K562 (cell line): ENCODE measurements around the gene CFAP141. TPM values are rescaled to one million over a fixed set of nuclear protein-coding genes. Genes with fewer than 3 reads are reported as not detected.

Experiments used
- ATAC-seq: fragments of 200-7000 bp; cut with Tn5 transposase; 3 replicates; pipeline ENCODE4 v1.9.1; 2020; ENCODE audit warnings: moderate library complexity
- BruUV-seq: library from RNA; stranded (reverse); fragments of 400-500 nt; replicated peaks from 2 replicates; lab custom pipeline; 2021; lab: Mats Ljungman, UMichigan
- CTCF ChIA-PET: fragments of 300-600 bp; formaldehyde crosslinking; extraction: SDS; loops from one replicate; lab custom pipeline; 2021; ENCODE audit warnings: low intra/inter-chr PET ratio; lab: Yijun Ruan, JAX
- POLR2A ChIA-PET: fragments of 300-600, 350-650 bp; sonication (Branson Sonifier 250); formaldehyde crosslinking; extraction: SDS; loops from one replicate; lab custom pipeline; 2021; ENCODE audit warnings: antibody characterized with exemption, inconsistent platforms; lab: Yijun Ruan, JAX
- DNase-seq, 4 experiments: peaks; one replicate each; pipeline versions ENCODE4 v3.0.0 to v3.0.0-alpha.2; 2011 to 2018; ENCODE audit warnings: low spot score in 3 of 4, mixed read lengths in 3 of 4; ENCODE audit errors: extremely low read depth in 1 of 4
- FAIRE-seq: peaks from 2 replicates; lab custom pipeline; 2011; peaks lifted over from hg19 to GRCh38; lab: Jason Lieb, UNC
- H2AFZ ChIP-seq: 2 replicates; pipeline ENCODE4 v1.6.0; 2011; ENCODE audit warnings: low read depth, low read length, control low read depth, inconsistent platforms
- H3K27ac ChIP-seq: fragments of 200-600 bp; 3 replicates; pipeline ENCODE4 v1.8.0; 2011; ENCODE audit warnings: low read depth, mild to moderate bottlenecking, control low read depth, inconsistent platforms, low read length, moderate library complexity, mixed read lengths; ENCODE audit errors: extremely low read depth
- H3K27me3 ChIP-seq, 2 experiments: fragments of 300-600 bp in 1 of 2; 2 replicates in 1 of 2; 3 replicates in 1 of 2; pipeline versions ENCODE4 v1.6.0 to v1.8.0; 2011; ENCODE audit warnings: inconsistent platforms in 2 of 2, low read length in 2 of 2, mild to moderate bottlenecking in 1 of 2, mixed read lengths in 1 of 2, moderate library complexity in 1 of 2; ENCODE audit not compliant: control insufficient read depth in 2 of 2, insufficient read depth in 2 of 2
- H3K36me3 ChIP-seq: fragments of 300-600 bp; 3 replicates; pipeline ENCODE4 v1.8.0; 2011; ENCODE audit warnings: mild to moderate bottlenecking, low read length, inconsistent platforms; ENCODE audit not compliant: control insufficient read depth, insufficient read depth
- H3K4me1 ChIP-seq, 2 experiments: fragments of 200-600 bp in 1 of 2; replicated peaks in 1 of 2; 2 replicates in 1 of 2; 3 replicates in 1 of 2; pipeline versions ENCODE4 v1.5.1 to v1.8.0; 2011; ENCODE audit warnings: inconsistent platforms in 2 of 2, low read length in 2 of 2, mild to moderate bottlenecking in 1 of 2, mixed read lengths in 1 of 2, moderate library complexity in 1 of 2; ENCODE audit not compliant: control insufficient read depth in 2 of 2, insufficient read depth in 2 of 2
- H3K4me2 ChIP-seq: 2 replicates; pipeline ENCODE4 v1.6.1; 2011; ENCODE audit warnings: low read length, control low read depth, inconsistent platforms, mixed read lengths; ENCODE audit not compliant: insufficient read depth
- H3K4me3 ChIP-seq: fragments of 200-600 bp; sonication (generic), shearing (Covaris generic); 2 replicates; pipeline ENCODE4 v1.5.1; 2016; ENCODE audit warnings: control low read depth, inconsistent platforms
- H3K79me2 ChIP-seq: fragments of 200-600 bp; 3 replicates; pipeline ENCODE4 v1.8.0; 2011; ENCODE audit warnings: low read length, inconsistent platforms; ENCODE audit not compliant: control insufficient read depth, insufficient read depth
- H3K9ac ChIP-seq, 2 experiments: 2 replicates each; pipeline versions ENCODE4 v1.6.0 to v1.6.1; 2011; ENCODE audit warnings: low read depth in 2 of 2, low read length in 2 of 2, control low read depth in 1 of 2, inconsistent platforms in 1 of 2, mild to moderate bottlenecking in 1 of 2, mixed read lengths in 1 of 2; ENCODE audit not compliant: insufficient read depth in 1 of 2
- H3K9me1 ChIP-seq: one replicate; pipeline ENCODE4 v1.6.0; 2011; ENCODE audit warnings: inconsistent platforms, mild to moderate bottlenecking, low read length, moderate library complexity; ENCODE audit not compliant: control insufficient read depth, insufficient read depth
- H3K9me3 ChIP-seq: replicated peaks from 2 replicates; pipeline ENCODE4 v1.5.1; 2011; ENCODE audit warnings: low read depth, low read length, inconsistent platforms; ENCODE audit not compliant: control insufficient read depth, insufficient read depth
- H4K20me1 ChIP-seq: replicated peaks from 2 replicates; pipeline ENCODE4 v1.6.1; 2011; ENCODE audit warnings: low read length, inconsistent platforms, mixed read lengths; ENCODE audit not compliant: control insufficient read depth, insufficient read depth
- ARID2 ChIP-seq: fragments of 450-650 bp; IDR thresholded peaks from 2 replicates; pipeline ENCODE4 v1.6.1; 2017; ENCODE audit warnings: antibody characterized with exemption, mild to moderate bottlenecking
- BRCA1 ChIP-seq, 2 experiments: fragments of 450-650 bp in 1 of 2; sonication (generic) in 1 of 2; formaldehyde crosslinking in 1 of 2; IDR thresholded peaks; 2 replicates each; pipeline versions ENCODE4 v1.5.0 to v1.6.1; 2017 to 2020; ENCODE audit warnings: mild to moderate bottlenecking in 1 of 2, missing genetic modification reagents in 1 of 2
- C11orf30 ChIP-seq: fragments of 450-650 bp; IDR thresholded peaks from 2 replicates; pipeline ENCODE4 v1.6.1; 2016; ENCODE audit warnings: low read depth, mild to moderate bottlenecking
- E2F3 ChIP-seq: fragments of 250-450 bp; sonication (Bioruptor Pico); IDR thresholded peaks from 2 replicates; pipeline ENCODE4 v1.4.0; 2020; ENCODE audit warnings: mild to moderate bottlenecking
- E2F4 ChIP-seq: sonication (generic); formaldehyde crosslinking; IDR thresholded peaks from 2 replicates; pipeline ENCODE4 v1.8.0; 2022; ENCODE audit warnings: mild to moderate bottlenecking, low read depth, missing genetic modification reagents
- FOSL1 ChIP-seq: fragments of 200-800 bp; sonication (Bioruptor generic); conservative IDR thresholded peaks from 2 replicates; pipeline ENCODE4 v1.6.1; 2016; ENCODE audit warnings: missing genetic modification characterization, missing compliant biosample characterization
- HMG20A ChIP-seq: fragments of 450-650 bp; formaldehyde crosslinking; conservative IDR thresholded peaks from 2 replicates; pipeline ENCODE4 v1.4.0; 2020; ENCODE audit warnings: mild to moderate bottlenecking, mixed read lengths
- ID3 ChIP-seq, 2 experiments: fragments of 250-450 bp in 1 of 2; fragments of 450-650 bp in 1 of 2; sonication (Bioruptor Pico) in 1 of 2; IDR thresholded peaks; 2 replicates each; pipeline versions ENCODE4 v1.6.1 to v1.8.0; 2016 to 2021; ENCODE audit warnings: mild to moderate bottlenecking in 2 of 2, moderate library complexity in 2 of 2, missing compliant biosample characterization in 1 of 2, missing genetic modification characterization in 1 of 2
- ILF3 ChIP-seq: fragments of 450-650 bp; IDR thresholded peaks from 2 replicates; pipeline ENCODE4 v1.6.1; 2018; ENCODE audit warnings: antibody characterized with exemption, mild to moderate bottlenecking, moderate library complexity, borderline replicate concordance
- MAFF ChIP-seq: IDR thresholded peaks from 2 replicates; pipeline ENCODE4 v1.6.1; 2012; ENCODE audit warnings: low read length, improper control_type of control experiment
- MAFG ChIP-seq: fragments of 450-650 bp; conservative IDR thresholded peaks from 2 replicates; pipeline ENCODE4 v1.6.1; 2016; ENCODE audit warnings: missing genetic modification characterization, missing compliant biosample characterization
- MAFK ChIP-seq: IDR thresholded peaks from 2 replicates; pipeline ENCODE4 v1.6.1; 2011; ENCODE audit warnings: low read length, improper control_type of control experiment
- RAD21 ChIP-seq, 2 experiments: fragments of 250-450 bp in 1 of 2; fragments of 450-650 bp in 1 of 2; sonication (Bioruptor Pico) in 1 of 2; formaldehyde crosslinking in 1 of 2; IDR thresholded peaks in 1 of 2; conservative IDR thresholded peaks in 1 of 2; 2 replicates each; pipeline versions ENCODE4 v1.4.0 to v1.8.0; 2020 to 2022; ENCODE audit warnings: mild to moderate bottlenecking in 2 of 2, moderate library complexity in 1 of 2
- SP2 ChIP-seq: IDR thresholded peaks from 2 replicates; pipeline ENCODE4 v1.6.1; 2011; ENCODE audit warnings: mild to moderate bottlenecking, low read depth, low read length, moderate library complexity; ENCODE audit not compliant: poor library complexity, severe bottlenecking; ENCODE audit errors: extremely low read depth
- TAF7 ChIP-seq: fragments of 450-650 bp; IDR thresholded peaks from 2 replicates; pipeline ENCODE4 v1.6.1; 2016; ENCODE audit warnings: missing genetic modification characterization, missing compliant biosample characterization
- TBP ChIP-seq: optimal IDR thresholded peaks from 2 replicates; pipeline ENCODE3; 2011; ENCODE audit warnings: low read depth, low read length, improper control_type of control experiment
- ZC3H11A ChIP-seq: IDR thresholded peaks from 2 replicates; pipeline ENCODE4 v1.6.1; 2012; ENCODE audit warnings: low read depth, low read length, improper control_type of control experiment
- ZFP1 ChIP-seq: fragments of 450-650 bp; formaldehyde crosslinking; IDR thresholded peaks from 2 replicates; pipeline ENCODE4 v1.4.0; 2020; ENCODE audit warnings: mild to moderate bottlenecking, mixed read lengths
- ZNF316 ChIP-seq: fragments of 450-650 bp; IDR thresholded peaks from 2 replicates; pipeline ENCODE4 v1.6.1; 2016
- ZSCAN29 ChIP-seq: fragments of 450-650 bp; IDR thresholded peaks from 2 replicates; pipeline ENCODE4 v1.6.1; 2017
- WGBS: fragments of 100-300 bp; shearing (Covaris generic); methylation state at CpG from one replicate; pipeline ENCODE4 v1.1.6; 2016; ENCODE audit warnings: low coverage, mixed read lengths; ENCODE audit not compliant: insufficient coverage; ENCODE audit errors: missing lambda C conversion rate; 5-methylcytosine and 5-hydroxymethylcytosine counted together
- in situ Hi-C: fragments of 300-500 bp; cut with MboI; formaldehyde crosslinking; loops from 4 replicates; pipeline ENCODE4 v1.15.0; 2018; ENCODE audit warnings: inconsistent platforms, mixed read lengths
- intact Hi-C: fragments of 100-400 bp; cut with micrococcal nuclease; formaldehyde crosslinking; loops from 2 replicates; pipeline ENCODE4 v1.14.2; 2022
- polyA plus RNA-seq, 8 experiments: library from polyadenylated mRNA; depleted of rRNA in 4 of 8; stranded (reverse) in 5 of 8; unstranded in 3 of 8; fragments of >200 nt; fragmentation: Nextera tagmentation in 2 of 8; fragmentation: Illumina TruSeq in 1 of 8; extraction: Ambion mirVana in 2 of 8; extraction: Trizol in 1 of 8; gene quantifications; 2 replicates each; pipeline versions ENCODE4 v1.2.1 to v1.2.3, GENCODE V29; 2011 to 2014; ENCODE audit warnings: inconsistent platforms in 1 of 8, missing spikeins in 1 of 8
- total RNA-seq, 7 experiments: library from RNA; depleted of rRNA in 6 of 7; stranded (reverse); fragments of >200 nt in 6 of 7; fragmentation: Illumina TruSeq in 2 of 7; extraction: Trizol in 2 of 7; gene quantifications; 2 replicates each; pipeline versions ENCODE4 v1.2.1 to v1.2.3, GENCODE V29; 2011 to 2021; ENCODE audit warnings: low replicate concordance in 1 of 7

The CFAP141 gene
- total and polyA plus RNA-seq, 9 of the 15 experiments (the other 6 are each of a cell fraction or from before 2014, with no cell fraction given) = not detected

DNA sequence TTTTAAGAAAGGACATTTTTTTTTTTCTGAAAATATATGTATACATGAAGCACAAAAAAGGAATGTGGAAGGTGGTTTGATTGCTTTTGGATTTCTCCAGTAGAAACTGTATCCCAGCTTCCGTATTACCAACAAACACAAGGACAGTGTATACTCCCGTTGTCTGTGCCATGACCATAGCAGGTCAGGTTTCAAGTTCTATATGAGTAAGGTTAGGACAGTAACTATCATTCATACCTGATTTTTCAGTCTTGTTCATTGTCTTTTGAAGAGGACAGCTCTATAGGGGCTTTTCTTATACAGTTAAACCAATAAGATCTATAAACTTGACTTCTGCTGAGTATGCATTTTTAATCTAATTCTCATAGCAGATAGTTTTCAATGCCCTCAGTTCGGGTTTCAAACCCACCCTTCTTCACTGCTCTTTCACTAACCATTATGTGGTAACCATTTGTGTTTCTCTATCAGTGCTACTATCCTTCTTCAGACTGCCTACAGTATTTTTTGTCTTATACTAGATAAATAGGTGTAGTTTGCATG is 34.2 kb upstream of the CFAP141 start:
- FAIRE-seq (no peak), ATAC-seq (no peak), DNase-seq (no peak)
- Histone ChIP-seq H3K9me3 (no peaks in the 10 kb centered on the region), H3K9me1 (no peaks in the 10 kb centered on the region), H3K4me3 (no peak overlapping the region), H4K20me1 (peaks cover 6% of the 10 kb centered on the region; the same call in 1 of the 2 replicates), H3K27me3 (no peaks in the 10 kb centered on the region), H2AFZ (no peak overlapping the region), H3K36me3 (peaks cover 95% of the 10 kb centered on the region), H3K4me1 (no peaks in the 10 kb centered on the region), H3K4me2 (no peak overlapping the region), H3K27ac (no peak overlapping the region), H3K9ac (no peak overlapping the region), H3K79me2 (peaks cover 49% of the 10 kb centered on the region)
- ChIA-PET CTCF (no interaction called here), POLR2A (interaction anchor here (0.6 kb wide), 1 partner anchor 83 kb away, joined by 3 read pairs; no protein-coding TSS in a partner anchor)
- WGBS = 96% methylated on average over 3 of the region's 3 CpGs
- in situ Hi-C loops (no loop called here), intact Hi-C loops (no loop called here)
- BruUV-seq = no TSS peak
- no peak for TF ChIP-seq RAD21 (CRISPR knock-in tag; conservative IDR thresholded peaks at IDR 0.05 in 1 of 2, IDR thresholded peaks at IDR 0.05 in 1 of 2)
- TF ChIP-seq MAFK = peak; percentile 93
- no peak for TF ChIP-seq ILF3
- no peak for TF ChIP-seq ZC3H11A
- TF ChIP-seq E2F4 = no peak
- TF ChIP-seq E2F3 = no peak
- no peak for TF ChIP-seq ARID2
- TF ChIP-seq HMG20A (CRISPR knock-in tag) = no peak
- no peak for TF ChIP-seq FOSL1 (tag)
- TF ChIP-seq ZSCAN29 = no peak
- no peak for TF ChIP-seq ID3 (CRISPR knock-in tag; IDR thresholded peaks at IDR 0.05)
- no peak for TF ChIP-seq ID3 (tag; IDR thresholded peaks at IDR 0.05)
- TF ChIP-seq TBP = no peak
- TF ChIP-seq C11orf30 = peak; percentile 86
- no peak for TF ChIP-seq TAF7 (tag)
- peak; percentile 84 for TF ChIP-seq MAFG (tag)
- no peak for TF ChIP-seq SP2
- peak; percentile 94 for TF ChIP-seq ZNF316
- no peak for TF ChIP-seq ZFP1 (CRISPR knock-in tag)
- TF ChIP-seq BRCA1 (IDR thresholded peaks at IDR 0.05) = no peak
- TF ChIP-seq BRCA1 (CRISPR knock-in tag; IDR thresholded peaks at IDR 0.05) = no peak
- peak; percentile 91 for TF ChIP-seq MAFF
